ENCODE data around the gene LRRC73.
A peak's percentile ranks its signal among the peaks of the same experiment; 100 is the strongest.
"Not testable (repeated sequence)": the region's sequence is repeated elsewhere in the genome, so short reads cannot be mapped to it uniquely, and the experiment has no call there.

Gene LRRC73

GRCh38 chr6:43509984-43510826 lies at the start of gene LRRC73:
Gene LRRC73, minus strand, starts transcription at chr6:43510346. Its CDS starts 561 bp downstream, at chr6:43509785.
- DNase-seq (ENCODE audit: low spot score) = peak; percentile 82

- DNase-seq (ENCODE audit: low spot score) = no peak
These were observed 49.2 kb upstream of the LRRC73 start for GRCh38 chr6:43559328-43559727.

- not testable (repeated sequence) for DNase-seq (ENCODE audit: low spot score)
These were observed 47.5 kb upstream of the LRRC73 start for GRCh38 chr6:43557620-43558019.

- no peak for DNase-seq (ENCODE audit: low spot score)
These were observed 37.1 kb upstream of the LRRC73 start for GRCh38 chr6:43547222-43547621.

- no peak for DNase-seq (ENCODE audit: low spot score)
These were observed 34.3 kb upstream of the LRRC73 start for GRCh38 chr6:43544461-43544860.

GRCh38 chr6:43541774-43542471 lies 31.8 kb upstream of the LRRC73 start:
- no peak for DNase-seq (ENCODE audit: low spot score)

GRCh38 chr6:43540507-43540906 lies 30.4 kb upstream of the LRRC73 start:
- no peak for DNase-seq (ENCODE audit: low spot score)

GRCh38 chr6:43539409-43539808 lies 29.3 kb upstream of the LRRC73 start:
- not testable (repeated sequence) for DNase-seq (ENCODE audit: low spot score)

- not testable (repeated sequence) for DNase-seq (ENCODE audit: low spot score)
These were observed 28.8 kb upstream of the LRRC73 start for GRCh38 chr6:43538986-43539385.

GRCh38 chr6:43532201-43532600 lies 22.1 kb upstream of the LRRC73 start:
- DNase-seq (ENCODE audit: low spot score) = no peak

GRCh38 chr6:43524483-43524961 lies 14.4 kb upstream of the LRRC73 start:
- no peak for DNase-seq (ENCODE audit: low spot score)

- no peak for DNase-seq (ENCODE audit: low spot score)
These were observed 13.1 kb upstream of the LRRC73 start for GRCh38 chr6:43523284-43523683.

GRCh38 chr6:43522547-43523261 lies 12.6 kb upstream of the LRRC73 start:
- no peak for DNase-seq (ENCODE audit: low spot score)

- DNase-seq (ENCODE audit: low spot score) = no peak
These were observed 11.7 kb upstream of the LRRC73 start for GRCh38 chr6:43521836-43522235.

GRCh38 chr6:43520097-43520496 lies 10.0 kb upstream of the LRRC73 start:
- DNase-seq (ENCODE audit: low spot score) = no peak

- DNase-seq (ENCODE audit: low spot score) = no peak
These were observed 7.6 kb upstream of the LRRC73 start for GRCh38 chr6:43517505-43518357.

- DNase-seq (ENCODE audit: low spot score) = peak; percentile 98
These were observed 6.8 kb upstream of the LRRC73 start, which contains the start of the genes POLR1C and YIPF3 for GRCh38 chr6:43516697-43517504. Gene POLR1C, plus strand, starts transcription at chr6:43517089. Its CDS starts 21 bp downstream, at chr6:43517110. Gene YIPF3, minus strand, starts transcription at chr6:43516926. Its CDS starts 119 bp downstream, at chr6:43516807.

- no peak for DNase-seq (ENCODE audit: low spot score)
These were observed 6.2 kb upstream of the LRRC73 start for GRCh38 chr6:43516367-43516696.

GRCh38 chr6:43515808-43516207 lies 5.7 kb upstream of the LRRC73 start:
- DNase-seq (ENCODE audit: low spot score) = no peak

GRCh38 chr6:43511824-43512415 lies 1.8 kb upstream of the LRRC73 start:
- DNase-seq (ENCODE audit: low spot score) = no peak
